Calu3 (cell line): ENCODE data around the gene TTPAL. TPM values are rescaled to one million over a fixed set of nuclear protein-coding genes. Genes with fewer than 3 reads are reported as not detected.

Experiments
- BruUV-seq: library from RNA; stranded (reverse); fragments of 400-500 nt; replicated peaks from 2 replicates; lab custom pipeline; 2021; lab: Mats Ljungman, UMichigan
- CTCF ChIA-PET: fragments of 300-600 bp; sonication (Branson Sonifier 250); formaldehyde crosslinking; loops from one replicate; lab custom pipeline; 2022; ENCODE audit warnings: antibody characterized with exemption; lab: Charles Lee
- DNase-seq: peaks from one replicate; pipeline ENCODE4 v3.0.0; 2022
- H3K27ac Mint-ChIP-seq: one replicate; pipeline ENCODE4 v1.8.0; 2022; ENCODE audit warnings: mixed read lengths; ENCODE audit not compliant: unreplicated experiment
- H3K27me3 Mint-ChIP-seq: one replicate; pipeline ENCODE4 v1.8.0; 2022; ENCODE audit warnings: mixed read lengths; ENCODE audit not compliant: unreplicated experiment
- H3K36me3 Mint-ChIP-seq: one replicate; pipeline ENCODE4 v1.8.0; 2022; ENCODE audit warnings: mild to moderate bottlenecking, moderate library complexity, mixed read lengths; ENCODE audit not compliant: insufficient read depth, unreplicated experiment
- H3K4me1 Mint-ChIP-seq: one replicate; pipeline ENCODE4 v1.8.0; 2022; ENCODE audit warnings: mild to moderate bottlenecking, low read depth, mixed read lengths; ENCODE audit not compliant: unreplicated experiment
- H3K4me3 Mint-ChIP-seq: one replicate; pipeline ENCODE4 v1.8.0; 2022; ENCODE audit warnings: mild to moderate bottlenecking, low read depth, moderate library complexity, mixed read lengths; ENCODE audit not compliant: unreplicated experiment
- H3K9me3 Mint-ChIP-seq: one replicate; pipeline ENCODE4 v1.8.0; 2022; ENCODE audit warnings: low read depth, mixed read lengths; ENCODE audit not compliant: unreplicated experiment
- CTCF ChIP-seq: fragments of 200-600 bp; IDR thresholded peaks from one replicate; pipeline ENCODE4 v1.8.0; 2022; ENCODE audit warnings: antibody characterized with exemption; ENCODE audit not compliant: unreplicated experiment
- intact Hi-C: fragments of 100-400 bp; cut with micrococcal nuclease; formaldehyde crosslinking; loops from one replicate; pipeline ENCODE4 v1.10.0; 2022; ENCODE audit not compliant: unreplicated experiment
- total RNA-seq: library from RNA; stranded (reverse); gene quantifications from 2 replicates; pipeline ENCODE4 v1.2.3, GENCODE V29; 2022

The TTPAL gene
- total RNA-seq, 1 experiment from 2014 or later = 39.9 TPM

- TF ChIP-seq CTCF = no peak
- Mint-ChIP-seq H3K9me3 (no peaks in the 10 kb centered on the region), H3K27ac (no peak overlapping the region), H3K4me3 (no peak overlapping the region), H3K4me1 (no peaks in the 10 kb centered on the region), H3K27me3 (no peaks in the 10 kb centered on the region), H3K36me3 (peaks cover 81% of the 10 kb centered on the region)
- no TSS peak for BruUV-seq
- no peak for DNase-seq
- intact Hi-C loops = no loop called here
- CTCF ChIA-PET = interaction anchor here (0.7 kb wide), 1 partner anchor 419 kb away, joined by 3 read pairs; no protein-coding TSS in a partner anchor
These were observed 14.3 kb downstream of the TTPAL start for GRCh38 chr20:44489931-44490330.

- H3K36me3 Mint-ChIP-seq = peaks cover 88% of the 10 kb centered on the region
- intact Hi-C loops = no loop called here
- DNase-seq = no peak
- H3K4me3 Mint-ChIP-seq = no peak overlapping the region
- no peak overlapping the region for H3K27ac Mint-ChIP-seq
- H3K9me3 Mint-ChIP-seq = no peaks in the 10 kb centered on the region
- CTCF ChIA-PET = no interaction called here
- no TSS peak for BruUV-seq
- H3K4me1 Mint-ChIP-seq = peaks cover 11% of the 10 kb centered on the region
- H3K27me3 Mint-ChIP-seq = no peaks in the 10 kb centered on the region
- TF ChIP-seq CTCF = no peak
These were observed 16.1 kb downstream of the TTPAL start for GRCh38 chr20:44491635-44492395.

DNA sequence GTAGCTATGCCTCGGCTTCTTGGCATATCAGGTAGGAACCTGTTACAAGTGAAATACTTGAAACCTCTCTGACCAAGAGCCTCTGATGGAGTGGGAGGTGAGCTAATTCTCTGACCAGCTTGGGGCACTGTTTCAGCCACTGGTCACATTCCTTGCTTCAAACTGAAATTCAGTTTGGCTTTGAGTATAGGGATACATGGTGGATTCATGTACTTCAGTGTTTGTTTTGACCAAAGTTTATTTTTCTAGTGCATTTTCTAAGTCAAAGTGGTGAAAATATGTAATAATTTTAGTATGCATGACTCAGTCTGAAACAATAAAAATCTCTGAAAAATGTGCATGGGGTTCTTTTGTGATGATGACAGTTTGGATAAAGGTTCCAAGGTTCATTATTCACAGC lies 18.6 kb downstream of the TTPAL start:
- DNase-seq = no peak
- Mint-ChIP-seq H3K27me3 (no peaks in the 10 kb centered on the region), H3K27ac (no peak overlapping the region), H3K4me3 (no peak overlapping the region), H3K36me3 (peaks cover 89% of the 10 kb centered on the region), H3K9me3 (no peaks in the 10 kb centered on the region), H3K4me1 (peaks cover 11% of the 10 kb centered on the region)
- BruUV-seq = no TSS peak
- intact Hi-C loops = no loop called here
- no peak for TF ChIP-seq CTCF
- CTCF ChIA-PET = no interaction called here

DNA sequence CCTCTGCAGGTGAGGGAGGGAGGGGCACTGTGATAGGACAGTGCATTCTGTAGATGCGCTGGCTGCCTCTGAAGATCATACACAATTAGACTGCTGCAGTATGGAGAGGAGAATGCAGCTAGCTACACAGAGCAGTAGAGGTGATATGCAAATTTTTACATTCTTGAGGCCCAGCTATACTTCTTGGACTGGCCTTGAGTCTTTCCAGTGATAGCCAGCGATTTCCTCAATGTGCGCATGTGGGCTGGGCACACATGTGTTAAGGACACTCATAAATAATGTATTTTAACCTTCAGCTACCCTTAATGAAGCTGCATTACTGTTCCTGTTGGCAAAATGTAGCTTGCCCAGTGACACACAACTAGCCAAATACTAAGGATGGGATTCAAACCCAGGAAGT lies 19.0 kb downstream of the TTPAL start:
- no peak for TF ChIP-seq CTCF
- Mint-ChIP-seq H3K36me3 (peaks cover 86% of the 10 kb centered on the region), H3K27ac (no peak overlapping the region), H3K9me3 (no peaks in the 10 kb centered on the region), H3K27me3 (no peaks in the 10 kb centered on the region), H3K4me1 (peaks cover 11% of the 10 kb centered on the region), H3K4me3 (no peak overlapping the region)
- BruUV-seq = no TSS peak
- DNase-seq = no peak
- CTCF ChIA-PET = no interaction called here
- intact Hi-C loops = no loop called here
